GM19372 (cell line): ENCODE data around the gene ATXN10.

Experiments used
- ATAC-seq: cut with Tn5 transposase; IDR thresholded peaks from one replicate; pipeline ENCODE4 v1.9.1; 2021; ENCODE audit warnings: mild to moderate bottlenecking, low read depth, moderate library complexity; ENCODE audit not compliant: unreplicated experiment

ATXN10 gene

GRCh38 chr22:45838305-45838887 is 166.8 kb downstream of the ATXN10 start:
- ATAC-seq, result no peak

GRCh38 chr22:45840483-45840882 is 168.8 kb downstream of the ATXN10 start:
- no peak for ATAC-seq

- ATAC-seq, result no peak
These were observed 170.8 kb downstream of the ATXN10 start for GRCh38 chr22:45842291-45842991.

GRCh38 chr22:45843031-45843430 is 171.4 kb downstream of the ATXN10 start:
- no peak for ATAC-seq

GRCh38 chr22:45843986-45844385 is 172.4 kb downstream of the ATXN10 start:
- no peak for ATAC-seq

GRCh38 chr22:45845076-45845487 is 173.4 kb downstream of the ATXN10 start:
- no peak for ATAC-seq

GRCh38 chr22:45846952-45847351 is 175.3 kb downstream of the ATXN10 start:
- ATAC-seq, result no peak

GRCh38 chr22:45848904-45849303 is 177.3 kb downstream of the ATXN10 start:
- no peak for ATAC-seq

- ATAC-seq, result no peak
These were observed 181.2 kb downstream of the ATXN10 start for GRCh38 chr22:45852826-45853225.

- ATAC-seq, result no peak
These were observed 184.3 kb downstream of the ATXN10 start for GRCh38 chr22:45855961-45856360.

- no peak for ATAC-seq
These were observed 185.9 kb downstream of the ATXN10 start for GRCh38 chr22:45857519-45857918.

- ATAC-seq, result no peak
These were observed 187.9 kb downstream of the ATXN10 start for GRCh38 chr22:45859231-45860161.

GRCh38 chr22:45860201-45860600 is 188.6 kb downstream of the ATXN10 start:
- no peak for ATAC-seq

GRCh38 chr22:45861259-45861658 is 189.6 kb downstream of the ATXN10 start:
- ATAC-seq, result no peak

- no peak for ATAC-seq
These were observed 192.5 kb downstream of the ATXN10 start for GRCh38 chr22:45863981-45864751.

GRCh38 chr22:45864959-45865476 is 193.4 kb downstream of the ATXN10 start:
- no peak for ATAC-seq

GRCh38 chr22:45865561-45866125 is 194.0 kb downstream of the ATXN10 start:
- no peak for ATAC-seq

- ATAC-seq, result no peak
These were observed 194.6 kb downstream of the ATXN10 start for GRCh38 chr22:45866126-45866645.

GRCh38 chr22:45866646-45867117 is 195.0 kb downstream of the ATXN10 start:
- no peak for ATAC-seq
